Measurements from ENCODE around the gene NR1D1. TPM values are rescaled to one million over a fixed set of nuclear protein-coding genes. Genes with fewer than 3 reads are reported as not detected.
A peak's percentile ranks its signal among the peaks of the same experiment; 100 is the strongest.

NR1D1 gene
- total RNA-seq, 2 experiments from 2014 or later, result 6.7 to 7.3 TPM

GRCh38 chr17:40122999-40123810 is 22.8 kb upstream of the NR1D1 start:
- peaks cover 23% of the 10 kb centered on the region for H3K36me3 Mint-ChIP-seq
- no peaks in the 10 kb centered on the region for H3K9me3 Mint-ChIP-seq
- ChIA-PET CTCF (interaction anchor here (1.1 to 5.0 kb wide), 7 partner anchors 10 to 60 kb away, joined by 3 to 74 read pairs (median 5); partner anchors contain the start of gene CASC3), POLR2A (interaction anchor here (0.6 to 2.8 kb wide), 11 partner anchors 9 to 95 kb away, joined by 4 to 23 read pairs (median 6); partner anchors contain the start of genes CASC3, NR1D1, RAPGEFL1 and WIPF2)
- peaks cover 24% of the 10 kb centered on the region for H3K4me1 Mint-ChIP-seq (ENCODE audit: low read depth)
- H3K4me3 Mint-ChIP-seq, result peak overlapping the region; percentile 97
- peak; percentile 68 for DNase-seq
- peak overlapping the region; percentile 93 for H3K27ac Mint-ChIP-seq
- intact Hi-C loops (cut with micrococcal nuclease), result loop anchor here (1.0 kb wide), 1 partner anchor 17 kb away; the partner anchor contains the start of gene CASC3
- H3K27me3 Mint-ChIP-seq, result no peaks in the 10 kb centered on the region

GRCh38 chr17:40122136-40122998 is 22.0 kb upstream of the NR1D1 start:
- peak overlapping the region; percentile 97 for H3K4me3 Mint-ChIP-seq
- peaks cover 21% of the 10 kb centered on the region for H3K36me3 Mint-ChIP-seq
- no peaks in the 10 kb centered on the region for H3K9me3 Mint-ChIP-seq
- CTCF ChIA-PET, result interaction anchor here (1.1 to 5.0 kb wide), 5 partner anchors 9 to 47 kb away, joined by 3 to 74 read pairs (median 8); partner anchors contain the start of gene CASC3
- DNase-seq, result peak; percentile 44
- intact Hi-C loops (cut with micrococcal nuclease), result no loop called here
- H3K27me3 Mint-ChIP-seq, result no peaks in the 10 kb centered on the region
- H3K27ac Mint-ChIP-seq, result peak overlapping the region; percentile 39
- peaks cover 25% of the 10 kb centered on the region for H3K4me1 Mint-ChIP-seq (ENCODE audit: low read depth)
- POLR2A ChIA-PET, result interaction anchor here (0.7 to 2.8 kb wide), 10 partner anchors 9 to 142 kb away, joined by 4 to 23 read pairs (median 6); partner anchors contain the start of genes CASC3, NR1D1, PSMD3 and WIPF2

GRCh38 chr17:40121181-40122135 is 21.1 kb upstream of the NR1D1 start, which contains the start of gene MSL1:
MSL1 (plus strand) TSS chr17:40121971; CDS start chr17:40122613, 642 bp downstream.
- Mint-ChIP-seq H3K4me3 (peak within 1 kb of the TSS; percentile 97), H3K4me1 (ENCODE audit: low read depth) (peaks cover 25% of the 10 kb centered on the region), H3K27ac (peak within 1 kb of the TSS; percentile 79), H3K27me3 (no peaks in the 10 kb centered on the region), H3K36me3 (peaks cover 18% of the 10 kb centered on the region), H3K9me3 (no peaks in the 10 kb centered on the region)
- DNase-seq, result peak; percentile 89
- intact Hi-C loops (cut with micrococcal nuclease), result loop anchor here (1.0 kb wide), 1 partner anchor 8 kb away; no protein-coding TSS in a partner anchor
- POLR2A ChIA-PET, result interaction anchor here (0.7 to 2.8 kb wide), 6 partner anchors 8 to 185 kb away, joined by 3 to 23 read pairs (median 9); partner anchors contain the start of genes CASC3 and NR1D1
- CTCF ChIA-PET, result interaction anchor here (0.8 to 5.0 kb wide), 7 partner anchors 8 to 47 kb away, joined by 3 to 74 read pairs (median 8); partner anchors contain the start of gene CASC3

GRCh38 chr17:40115101-40115436 is 14.7 kb upstream of the NR1D1 start:
- H3K36me3 Mint-ChIP-seq, result no peaks in the 10 kb centered on the region
- no peaks in the 10 kb centered on the region for H3K9me3 Mint-ChIP-seq
- DNase-seq, result no peak
- CTCF ChIA-PET, result interaction anchor here (0.6 to 5.9 kb wide), 7 partner anchors 9 to 76 kb away, joined by 3 to 126 read pairs (median 48); partner anchors contain the start of gene MSL1
- intact Hi-C loops (cut with micrococcal nuclease), result no loop called here
- POLR2A ChIA-PET, result no interaction called here
- no peak overlapping the region for H3K27ac Mint-ChIP-seq
- no peaks in the 10 kb centered on the region for H3K27me3 Mint-ChIP-seq
- H3K4me1 Mint-ChIP-seq (ENCODE audit: low read depth), result peaks cover 41% of the 10 kb centered on the region
- no peak overlapping the region for H3K4me3 Mint-ChIP-seq

- Mint-ChIP-seq H3K27me3 (no peaks in the 10 kb centered on the region), H3K36me3 (no peaks in the 10 kb centered on the region), H3K4me3 (peak overlapping the region; percentile 80), H3K27ac (peak overlapping the region; percentile 92), H3K4me1 (ENCODE audit: low read depth) (peaks cover 48% of the 10 kb centered on the region), H3K9me3 (no peaks in the 10 kb centered on the region)
- no peak for DNase-seq
- intact Hi-C loops (cut with micrococcal nuclease), result loop anchor here (1.0 to 5.0 kb wide), 8 partner anchors 7 to 173 kb away; partner anchors contain the start of genes CASC3, CDC6 and MSL1
- CTCF ChIA-PET, result interaction anchor here (0.7 to 6.3 kb wide), 29 partner anchors 9 to 181 kb away, joined by 3 to 159 read pairs (median 9); partner anchors contain the start of genes CASC3, CSF3, MSL1 and NR1D1
- POLR2A ChIA-PET, result interaction anchor here (0.6 to 3.7 kb wide), 12 partner anchors 8 to 577 kb away, joined by 3 to 29 read pairs (median 6); partner anchors contain the start of genes CASC3, MSL1, NR1D1 and WIPF2
Measured at GRCh38 chr17:40113907-40114245, 13.5 kb upstream of the NR1D1 start.

- peaks cover 49% of the 10 kb centered on the region for H3K4me1 Mint-ChIP-seq (ENCODE audit: low read depth)
- intact Hi-C loops (cut with micrococcal nuclease), result loop anchor here (1.0 to 5.0 kb wide), 8 partner anchors 8 to 173 kb away; partner anchors contain the start of genes CASC3, CDC6 and MSL1
- peak overlapping the region; percentile 92 for H3K27ac Mint-ChIP-seq
- H3K27me3 Mint-ChIP-seq, result no peaks in the 10 kb centered on the region
- H3K36me3 Mint-ChIP-seq, result no peaks in the 10 kb centered on the region
- peak; percentile 96 for DNase-seq
- H3K4me3 Mint-ChIP-seq, result peak overlapping the region; percentile 80
- no peaks in the 10 kb centered on the region for H3K9me3 Mint-ChIP-seq
- ChIA-PET POLR2A (interaction anchor here (0.6 to 3.7 kb wide), 14 partner anchors 9 to 576 kb away, joined by 3 to 29 read pairs (median 5); partner anchors contain the start of genes CASC3, MSL1, NR1D1 and WIPF2), CTCF (interaction anchor here (0.7 to 6.3 kb wide), 53 partner anchors 7 to 491 kb away, joined by 3 to 159 read pairs (median 6); partner anchors contain the start of genes CASC3, CDC6, CSF3 and LRRC3C)
Measured at GRCh38 chr17:40113110-40113906, 12.9 kb upstream of the NR1D1 start.

- ChIA-PET POLR2A (interaction anchor here (0.8 to 3.7 kb wide), 10 partner anchors 10 to 106 kb away, joined by 3 to 29 read pairs (median 9); partner anchors contain the start of genes CASC3, MSL1, NR1D1 and WIPF2), CTCF (interaction anchor here (0.7 to 6.3 kb wide), 49 partner anchors 8 to 491 kb away, joined by 3 to 159 read pairs (median 6); partner anchors contain the start of genes CASC3, CDC6, CSF3 and LRRC3C)
- no peak overlapping the region for H3K4me3 Mint-ChIP-seq
- intact Hi-C loops (cut with micrococcal nuclease), result loop anchor here (1.0 to 5.0 kb wide), 8 partner anchors 9 to 174 kb away; partner anchors contain the start of genes CASC3, CDC6 and MSL1
- no peaks in the 10 kb centered on the region for H3K9me3 Mint-ChIP-seq
- no peaks in the 10 kb centered on the region for H3K36me3 Mint-ChIP-seq
- H3K27me3 Mint-ChIP-seq, result no peaks in the 10 kb centered on the region
- no peak for DNase-seq
- H3K27ac Mint-ChIP-seq, result peak overlapping the region; percentile 92
- H3K4me1 Mint-ChIP-seq (ENCODE audit: low read depth), result peaks cover 53% of the 10 kb centered on the region
Measured at GRCh38 chr17:40112718-40113109, 12.3 kb upstream of the NR1D1 start.

- no peaks in the 10 kb centered on the region for H3K27me3 Mint-ChIP-seq
- DNase-seq, result no peak
- H3K27ac Mint-ChIP-seq, result peak overlapping the region; percentile 92
- no peaks in the 10 kb centered on the region for H3K9me3 Mint-ChIP-seq
- intact Hi-C loops (cut with micrococcal nuclease), result loop anchor here (2.0 to 5.0 kb wide), 3 partner anchors 29 to 175 kb away; partner anchors contain the start of genes CASC3 and CDC6
- CTCF ChIA-PET, result interaction anchor here (0.6 to 6.3 kb wide), 51 partner anchors 8 to 243 kb away, joined by 3 to 159 read pairs (median 6); partner anchors contain the start of genes CASC3, CDC6, CSF3 and LRRC3C
- H3K4me1 Mint-ChIP-seq (ENCODE audit: low read depth), result peaks cover 57% of the 10 kb centered on the region
- H3K36me3 Mint-ChIP-seq, result no peaks in the 10 kb centered on the region
- H3K4me3 Mint-ChIP-seq, result no peak overlapping the region
- POLR2A ChIA-PET, result interaction anchor here (1.3 to 3.7 kb wide), 6 partner anchors 12 to 57 kb away, joined by 3 to 29 read pairs (median 11); partner anchors contain the start of genes CASC3 and NR1D1
Measured at GRCh38 chr17:40112191-40112711, 11.9 kb upstream of the NR1D1 start.
